GM18502 (cell line): ENCODE results near the gene TTI1.

Source experiments
- ATAC-seq: cut with Tn5 transposase; IDR thresholded peaks from one replicate; pipeline ENCODE4 v1.9.1; 2021; ENCODE audit warnings: mild to moderate bottlenecking; ENCODE audit not compliant: unreplicated experiment, poor library complexity

The TTI1 gene

DNA sequence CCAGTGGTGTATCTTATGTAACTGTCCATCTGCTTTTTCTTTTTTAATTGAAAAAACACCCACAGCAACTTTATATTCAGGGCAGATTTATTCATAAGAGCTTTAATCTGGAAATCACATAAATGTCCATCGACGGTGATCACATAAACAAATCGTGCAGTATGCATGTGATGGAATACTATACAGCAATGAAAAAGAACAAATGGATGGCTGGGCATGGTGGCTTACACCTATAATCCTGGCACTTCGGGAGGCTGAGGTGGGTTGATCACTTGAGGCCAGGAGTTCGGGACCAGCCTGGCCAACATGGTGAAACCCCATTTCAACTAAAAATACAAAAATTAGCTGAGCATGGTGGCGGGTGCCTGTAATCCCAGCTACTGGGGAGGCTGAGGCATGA, 91.3 kb downstream of the TTI1 start:
- ATAC-seq, result no peak

DNA sequence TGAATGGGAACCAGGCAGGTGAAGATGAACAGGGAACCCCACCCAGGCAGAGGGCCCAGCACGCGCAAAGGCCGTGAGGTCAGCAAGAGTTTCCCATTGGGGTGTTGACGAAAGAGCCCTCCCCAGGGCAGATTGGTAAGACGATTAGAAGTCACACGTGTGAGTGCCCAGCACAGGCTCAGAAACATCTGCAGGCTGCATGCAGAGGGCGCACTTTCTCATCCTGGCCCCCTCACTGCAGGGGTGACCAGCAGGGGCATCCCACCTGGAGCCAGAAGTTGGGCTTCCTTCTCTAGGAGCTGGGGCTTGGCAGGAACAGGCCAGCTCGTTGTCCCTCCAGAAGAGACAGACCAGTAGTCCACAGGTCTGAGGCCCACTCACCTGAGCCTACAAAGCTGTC, 91.9 kb downstream of the TTI1 start:
- ATAC-seq, result no peak

DNA sequence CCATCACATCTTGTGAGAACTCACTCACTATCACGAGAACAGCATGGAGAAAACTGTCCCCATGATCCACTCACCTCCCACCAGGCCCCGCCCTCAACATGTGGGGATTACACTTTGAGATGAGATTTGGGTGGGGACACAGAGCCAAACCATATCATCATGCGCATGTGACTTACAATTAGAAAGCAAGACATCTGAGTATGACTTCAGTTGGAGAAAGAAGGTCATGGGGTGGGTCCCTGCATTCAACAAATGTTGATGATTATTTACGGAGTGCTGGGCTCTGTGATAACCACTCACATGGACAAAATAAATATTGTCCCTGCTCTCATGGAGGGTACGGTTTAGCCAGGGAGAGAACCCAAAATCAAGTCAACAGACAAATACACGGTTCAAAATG, 92.4 kb downstream of the TTI1 start:
- ATAC-seq, result no peak

DNA sequence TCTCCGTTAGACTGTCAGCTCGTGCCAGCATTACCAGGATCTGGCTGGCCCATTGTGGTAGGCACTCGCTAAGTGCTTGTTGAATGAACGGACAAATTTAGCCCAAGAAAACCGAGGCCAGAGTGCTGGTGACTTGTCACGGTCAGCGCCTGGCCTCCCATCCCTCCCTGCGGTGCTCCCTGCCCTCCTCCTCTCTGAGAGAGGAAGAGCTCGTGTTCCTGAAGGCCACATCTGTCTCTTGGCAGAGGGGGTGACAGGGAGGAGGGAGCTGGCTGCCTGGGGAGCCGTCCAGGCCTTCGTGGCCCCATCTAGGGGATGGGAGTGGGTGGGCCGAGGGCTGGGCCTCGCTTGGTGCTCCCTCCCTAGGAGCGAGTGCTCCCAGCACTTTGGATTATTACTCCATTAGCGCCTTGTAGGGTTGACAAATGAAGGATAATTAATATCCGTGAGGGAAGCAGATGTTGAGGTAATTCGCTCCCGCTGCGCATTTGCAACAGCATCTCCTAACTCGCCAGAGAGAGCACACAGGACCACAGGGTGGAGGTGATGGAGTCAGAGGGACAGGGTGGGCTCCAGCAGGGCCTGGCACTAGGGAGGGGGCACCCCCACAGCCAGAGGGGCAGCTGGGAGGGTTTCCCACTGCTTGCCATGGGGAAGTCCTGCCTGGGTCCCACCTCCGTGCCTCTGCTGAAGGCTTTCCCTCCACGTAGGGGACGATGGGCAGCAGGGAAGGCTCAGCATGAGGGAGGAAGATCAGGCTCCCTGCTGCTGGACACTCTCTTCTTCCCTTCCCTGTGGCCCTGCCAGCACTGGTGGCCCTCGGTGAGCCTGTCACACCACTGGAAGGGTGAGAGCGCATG, 93.3 kb downstream of the TTI1 start:
- ATAC-seq, result no peak

DNA sequence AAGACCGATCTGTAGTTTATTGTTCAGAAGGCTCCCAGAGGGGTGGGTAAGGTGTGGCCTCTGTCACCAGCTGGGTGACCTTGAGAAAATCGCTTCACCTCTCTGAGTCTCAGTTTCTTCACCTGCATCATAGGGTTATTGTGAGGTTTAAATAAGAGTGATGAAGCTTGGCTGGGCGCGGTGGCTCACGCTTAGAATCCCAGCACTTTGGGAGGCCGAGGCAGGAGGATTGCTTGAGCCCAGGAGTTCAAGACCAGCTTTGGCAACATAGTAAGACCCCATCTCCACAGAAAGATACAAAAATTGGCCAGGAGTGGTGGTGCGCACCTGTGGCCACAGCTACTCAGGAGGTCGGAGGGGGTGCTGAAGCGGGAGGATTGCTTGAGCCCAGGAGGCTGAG, 94.3 kb downstream of the TTI1 start:
- no peak for ATAC-seq

- ATAC-seq, result no peak
Observed at GRCh38 chr20:37938181-37938750, 95.0 kb downstream of the TTI1 start.

GRCh38 chr20:37937686-37938085, 95.6 kb downstream of the TTI1 start:
- no peak for ATAC-seq

GRCh38 chr20:37936451-37936850, 96.8 kb downstream of the TTI1 start:
- ATAC-seq, result no peak

DNA sequence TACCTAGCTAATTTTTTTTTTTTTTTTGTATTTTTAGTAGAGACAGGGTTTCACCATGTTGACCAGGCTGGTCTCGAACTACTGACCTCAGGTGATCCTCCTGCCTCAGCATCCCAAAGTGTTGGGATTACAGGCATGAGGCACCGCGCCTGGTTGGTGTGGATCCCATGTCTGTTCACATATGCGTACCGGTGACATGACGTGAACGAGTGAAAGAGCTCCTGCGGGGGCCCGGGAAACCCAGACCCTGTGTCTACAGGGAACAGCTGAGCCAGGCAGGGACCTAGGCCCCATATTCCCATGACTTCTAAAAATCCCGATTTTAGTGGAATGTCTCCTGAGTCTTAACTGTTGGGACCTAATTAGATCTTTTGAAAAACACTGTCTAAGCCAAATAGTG, 97.2 kb downstream of the TTI1 start:
- ATAC-seq, result no peak

GRCh38 chr20:37935435-37935834, 97.8 kb downstream of the TTI1 start:
- no peak for ATAC-seq

DNA sequence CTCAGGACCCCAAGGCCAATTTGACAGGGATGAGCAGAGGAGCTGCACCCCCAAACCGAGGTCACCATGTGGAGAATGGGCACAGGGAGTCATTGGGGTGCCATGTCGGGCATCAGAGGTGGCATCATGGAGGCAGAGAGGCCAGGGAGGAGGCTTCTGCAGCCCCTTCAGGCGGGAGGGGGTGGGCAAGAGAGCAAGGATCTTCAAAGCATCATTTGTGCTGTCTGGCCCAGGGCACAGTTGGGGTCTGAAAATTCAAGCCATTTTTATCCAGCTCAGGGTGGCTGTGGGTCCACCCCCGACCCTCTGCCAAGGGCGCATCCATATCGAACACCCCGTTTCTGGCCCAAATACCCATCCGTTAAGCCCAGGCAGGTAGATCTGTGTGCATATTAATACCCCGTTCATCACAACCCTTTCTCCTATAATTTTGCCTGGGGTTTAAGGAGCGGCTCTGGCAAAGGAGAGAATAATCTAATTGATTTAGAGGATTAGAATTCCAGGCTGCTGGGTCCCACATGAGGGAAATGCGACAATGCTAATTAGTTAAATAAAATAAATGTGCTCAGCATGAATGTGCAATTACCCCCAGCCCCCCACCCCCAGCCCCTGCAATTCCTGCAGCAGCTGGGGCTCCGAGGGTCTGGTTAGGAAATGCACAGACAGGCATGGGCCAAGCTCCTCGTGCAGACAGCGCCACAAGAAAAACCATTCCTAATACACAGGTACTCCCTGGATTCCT, 98.5 kb downstream of the TTI1 start:
- ATAC-seq, result no peak

- no peak for ATAC-seq
Observed at GRCh38 chr20:37933786-37934633, 99.2 kb downstream of the TTI1 start.
